NCI-H1417 (cell line): ENCODE results near the gene ZNF560.
"Not testable (repeated sequence)": the region's sequence is repeated elsewhere in the genome, so short reads cannot be mapped to it uniquely, and the experiment has no call there.

Experiments
- DNase-seq, 3 experiments: peaks; one replicate each; lab custom pipeline; 2025; lab: John Stamatoyannopoulos, UW

The ZNF560 gene

GRCh38 chr19:9498183-9498902 lies at the start of gene ZNF560:
ZNF560 (minus strand) TSS chr19:9498616; CDS start chr19:9475313, 23,303 bp downstream.
- no peak for DNase-seq

GRCh38 chr19:9547870-9548269 lies 49.5 kb upstream of the ZNF560 start:
- DNase-seq = no peak

- not testable (repeated sequence) for DNase-seq
Observed at GRCh38 chr19:9541281-9541680, 42.9 kb upstream of the ZNF560 start.

DNA sequence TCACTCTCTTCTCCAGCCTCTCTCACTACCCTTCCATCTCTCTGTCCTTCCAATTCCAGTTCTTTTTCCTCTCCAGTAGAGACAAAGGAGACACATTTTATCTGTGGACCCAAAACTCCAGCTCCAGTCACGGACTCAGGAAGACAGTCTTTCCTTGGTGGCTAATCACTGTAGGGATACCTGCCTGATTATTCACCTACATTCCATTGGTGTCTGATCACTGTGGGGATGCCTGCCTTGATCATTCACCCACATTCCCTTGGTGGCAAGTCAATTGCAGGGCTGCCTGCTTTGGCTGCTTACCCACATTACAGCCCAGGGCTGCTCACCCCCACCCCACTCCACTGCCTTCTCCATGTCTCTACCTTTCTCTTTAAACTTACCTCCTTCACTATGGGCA lies 41.5 kb upstream of the ZNF560 start:
- DNase-seq = not testable (repeated sequence)

- DNase-seq = not testable (repeated sequence)
Observed at GRCh38 chr19:9539201-9539600, 40.8 kb upstream of the ZNF560 start.

DNA sequence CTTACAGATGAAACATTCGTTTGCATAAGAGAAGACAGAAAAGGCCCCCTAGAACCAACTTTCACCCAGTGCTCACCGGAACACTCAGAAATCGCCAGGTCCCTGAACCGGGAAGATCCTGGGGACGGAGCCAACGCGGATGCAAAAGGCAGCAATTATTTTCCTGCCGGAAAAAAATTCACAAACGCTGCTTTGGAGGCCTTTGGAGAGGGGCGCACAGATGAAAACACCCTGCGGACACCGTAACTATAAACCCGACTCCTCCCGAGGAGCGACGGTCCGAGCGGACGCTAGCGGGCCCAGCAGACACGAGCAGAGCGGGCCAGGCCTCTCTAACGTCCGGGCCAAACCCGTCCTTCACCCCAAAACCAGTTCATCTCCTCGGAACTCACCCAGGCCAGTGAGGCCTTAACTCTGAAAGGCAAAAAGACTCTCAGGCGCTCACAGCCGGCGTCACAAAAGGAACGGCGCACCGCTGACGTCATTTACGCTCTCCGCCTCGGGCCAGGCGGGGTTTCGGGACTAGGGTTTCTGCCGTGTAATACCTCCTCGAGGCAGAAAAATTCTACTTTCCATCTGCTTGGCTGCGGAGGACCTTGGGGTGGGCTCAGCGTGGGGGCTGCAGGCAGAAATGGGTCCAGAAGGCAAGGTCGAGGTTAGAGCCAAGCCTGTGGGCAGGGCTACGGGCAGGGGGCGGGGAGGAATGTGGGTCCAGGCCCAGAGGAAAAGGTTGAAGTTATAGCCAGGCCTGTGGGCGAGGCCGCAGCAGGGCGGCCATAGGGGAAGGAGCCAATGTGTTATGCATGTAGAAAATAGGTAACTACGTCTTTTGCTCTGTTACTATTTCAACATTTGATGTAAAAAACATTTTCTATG lies 40.0 kb upstream of the ZNF560 start, which contains the start of gene ZNF426:
TSS of gene ZNF426 (minus strand) at position 463 of the 876 bp plus-strand sequence. CDS start 2,413 bp downstream, outside the sequence.
- peak; percentile 57 to 94 (median 88) for DNase-seq

- no peak for DNase-seq
Observed at GRCh38 chr19:9535934-9536333, 37.5 kb upstream of the ZNF560 start.

- no peak for DNase-seq
Observed at GRCh38 chr19:9531933-9532332, 33.5 kb upstream of the ZNF560 start.

DNA sequence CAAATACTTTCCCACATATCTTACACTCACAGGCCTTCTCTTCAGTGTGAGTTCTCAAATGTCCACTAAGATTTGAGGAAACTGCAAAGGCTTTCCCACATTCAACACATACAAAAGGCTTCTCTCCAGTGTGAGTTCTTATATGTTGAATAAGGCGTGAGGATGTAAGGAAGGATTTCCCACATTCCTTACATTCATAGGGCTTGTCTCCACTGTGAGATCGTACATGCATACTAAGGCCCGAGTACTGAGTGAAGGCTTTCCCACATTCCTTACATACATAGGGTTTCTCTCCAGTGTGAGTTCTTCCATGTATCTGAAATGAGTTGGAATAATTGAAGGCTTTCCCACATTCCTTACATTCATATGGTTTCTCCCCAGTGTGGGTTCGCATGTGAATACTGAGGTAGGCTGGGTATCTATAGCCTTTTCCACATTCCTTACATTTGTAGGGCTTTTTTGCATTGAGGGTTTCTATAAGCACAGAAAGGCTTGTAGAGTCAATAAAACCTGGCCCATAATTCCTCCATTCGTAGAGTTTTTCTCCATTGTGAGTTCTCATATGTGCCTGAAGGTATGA lies 30.4 kb upstream of the ZNF560 start:
- DNase-seq = peak in 1 of 3 experiments; percentile 4

- DNase-seq = no peak
Observed at GRCh38 chr19:9523885-9524474, 25.6 kb upstream of the ZNF560 start.

DNA sequence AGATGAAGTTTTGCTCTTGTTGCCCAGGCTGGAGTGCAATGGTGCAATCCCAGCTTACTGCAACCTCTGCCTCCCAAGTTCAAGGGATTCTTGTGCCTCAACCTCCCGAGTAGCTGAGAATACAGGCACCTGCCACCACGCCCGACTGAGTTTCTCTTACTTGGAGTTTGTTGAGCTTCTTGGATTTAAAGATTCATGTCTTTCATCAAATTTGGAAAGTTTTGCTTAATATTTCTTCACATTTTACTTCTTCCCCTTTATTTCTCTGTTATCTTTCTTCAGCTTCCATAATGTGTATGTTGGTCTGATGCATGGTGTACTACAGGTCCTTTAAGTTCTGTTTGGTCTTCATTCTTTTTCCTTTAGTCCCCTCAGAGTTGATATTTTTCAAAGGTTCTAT lies 8.9 kb upstream of the ZNF560 start:
- no peak for DNase-seq

- DNase-seq = no peak
Observed at GRCh38 chr19:9500796-9501195, 2.4 kb upstream of the ZNF560 start.

DNA sequence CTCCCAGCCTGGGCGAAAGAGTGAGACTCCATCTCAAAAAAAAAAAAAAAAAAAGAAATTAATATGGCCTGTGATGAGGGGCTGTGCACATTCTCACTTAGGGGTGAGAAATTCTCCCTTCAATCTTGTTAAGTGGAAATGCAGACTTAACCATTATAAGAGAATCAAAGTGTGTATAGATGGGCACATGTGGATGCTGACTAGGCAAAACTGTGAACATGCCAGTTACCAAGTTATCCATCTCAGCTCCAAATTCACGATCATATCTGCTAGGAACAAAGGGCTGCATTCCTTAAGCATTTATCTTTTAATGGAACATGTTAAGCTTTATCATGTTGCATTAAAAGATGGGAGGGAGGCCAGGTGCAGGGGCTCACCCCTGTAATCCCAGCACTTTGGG lies 4.3 kb downstream of the ZNF560 start:
- DNase-seq = no peak

- no peak for DNase-seq
Observed at GRCh38 chr19:9487016-9487415, 11.4 kb downstream of the ZNF560 start.

- DNase-seq = no peak
Observed at GRCh38 chr19:9485140-9485539, 13.3 kb downstream of the ZNF560 start.

DNA sequence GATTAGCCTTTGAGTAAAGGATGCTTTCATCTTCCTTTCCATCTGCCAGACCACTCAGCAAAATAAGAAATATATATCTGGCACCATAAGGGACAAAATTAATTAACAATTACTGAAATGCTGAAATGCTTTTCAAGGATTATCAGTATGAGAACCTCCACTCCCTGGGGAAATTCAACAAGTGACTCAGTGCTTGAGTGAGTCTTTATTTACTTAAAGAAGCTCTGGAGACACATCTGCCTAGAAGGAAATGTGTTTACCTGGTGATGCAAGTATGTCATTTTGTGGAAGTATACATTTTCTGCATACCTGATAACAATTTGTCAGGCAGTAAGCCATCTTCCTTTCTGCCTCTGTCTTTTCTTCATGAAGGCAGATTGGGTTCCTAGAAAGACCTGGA lies 23.4 kb downstream of the ZNF560 start:
- no peak for DNase-seq

DNA sequence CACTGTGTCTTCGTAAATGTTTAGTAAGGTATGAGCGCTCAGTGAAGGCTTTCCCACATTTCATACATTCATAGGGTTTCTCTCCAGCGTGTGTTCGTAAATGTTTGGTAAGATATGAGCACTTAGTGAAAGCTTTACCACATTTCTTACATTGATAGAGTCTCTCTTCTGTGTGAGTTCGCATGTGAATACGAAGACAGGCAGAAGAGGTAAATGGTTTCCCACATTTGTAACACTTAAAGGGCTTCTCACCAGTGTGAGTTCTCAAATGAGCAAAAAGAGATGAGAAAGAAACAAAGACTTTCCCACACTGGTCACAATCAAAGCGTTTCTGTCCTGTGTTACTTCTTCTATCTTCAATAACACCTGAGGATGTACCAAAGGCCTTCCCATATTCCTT lies 31.3 kb downstream of the ZNF560 start:
- no peak for DNase-seq

DNA sequence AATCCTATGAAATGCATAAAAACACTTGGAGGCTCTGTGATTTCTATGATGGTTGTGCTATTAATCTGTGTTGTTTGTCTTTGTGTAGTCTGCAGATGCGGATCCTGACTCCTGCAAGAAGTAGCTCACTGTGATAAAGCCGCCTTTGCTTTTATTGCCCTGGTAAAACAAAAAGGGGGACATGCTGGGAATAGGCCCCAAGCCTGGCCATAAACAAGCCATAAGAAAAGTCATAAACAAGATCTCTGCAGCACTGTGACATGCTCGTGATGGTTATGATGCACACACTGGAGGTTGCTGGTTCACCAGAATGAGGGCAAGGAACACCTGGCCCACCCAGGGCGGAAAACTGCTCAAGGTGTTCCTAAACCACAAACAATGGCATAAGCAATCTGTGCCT lies 36.5 kb downstream of the ZNF560 start:
- no peak for DNase-seq

GRCh38 chr19:9456018-9456689 lies 42.3 kb downstream of the ZNF560 start:
- no peak for DNase-seq

GRCh38 chr19:9453953-9454352 lies 44.5 kb downstream of the ZNF560 start:
- no peak for DNase-seq

GRCh38 chr19:9445037-9445436 lies 53.4 kb downstream of the ZNF560 start:
- DNase-seq = no peak

- DNase-seq = no peak
Observed at GRCh38 chr19:9436358-9436757, 62.1 kb downstream of the ZNF560 start.
